Esophagus (tissue), 2 donors: ENCODE data around the gene TPBGL. TPM values are rescaled to one million over a fixed set of nuclear protein-coding genes. Genes with fewer than 3 reads are reported as not detected.

Experiments
- H3K27ac ChIP-seq, 2 donors: one replicate each; pipeline ENCODE4 v1.5.1; 2013; ENCODE audit warnings: low read depth in 2 of 2, mild to moderate bottlenecking in 2 of 2, inconsistent platforms in 1 of 2, low read length in 1 of 2, moderate library complexity in 1 of 2
- H3K27me3 ChIP-seq, 2 donors: one replicate each; pipeline ENCODE4 v1.6.1; 2013; ENCODE audit warnings: low read length in 2 of 2, control low read depth in 1 of 2, mild to moderate bottlenecking in 1 of 2; ENCODE audit not compliant: insufficient read depth in 2 of 2, control insufficient read depth in 1 of 2
- H3K36me3 ChIP-seq, 2 donors: one replicate each; pipeline ENCODE4 v1.6.1; 2013; ENCODE audit warnings: low read length in 1 of 2; ENCODE audit not compliant: control insufficient read depth in 2 of 2, insufficient read depth in 2 of 2
- H3K4me1 ChIP-seq, 2 donors: one replicate each; pipeline ENCODE4 v1.6.1; 2013; ENCODE audit warnings: low read length in 1 of 2; ENCODE audit not compliant: control insufficient read depth in 2 of 2, insufficient read depth in 2 of 2
- H3K4me3 ChIP-seq, 2 donors: one replicate each; pipeline ENCODE4 v1.5.1; 2013; ENCODE audit warnings: low read length in 2 of 2, mild to moderate bottlenecking in 2 of 2, low read depth in 1 of 2, moderate library complexity in 1 of 2
- H3K9me3 ChIP-seq, 2 donors: one replicate each; pipeline ENCODE4 v1.6.1; 2013; ENCODE audit warnings: mild to moderate bottlenecking in 2 of 2, low read depth in 1 of 2, low read length in 1 of 2, moderate library complexity in 1 of 2; ENCODE audit not compliant: control insufficient read depth in 2 of 2, insufficient read depth in 1 of 2
- WGBS, 2 donors: extraction: QIAGEN DNeasy Blood & Tissue Kit; methylation state at CpG; one replicate each; pipeline ENCODE4 v1.1.7; 2013; 5-methylcytosine and 5-hydroxymethylcytosine counted together
- polyA plus RNA-seq, 2 donors: library from polyadenylated mRNA; stranded (reverse); fragments of 200-250 nt; gene quantifications; one replicate each; pipeline ENCODE4 v1.2.3, GENCODE V29; 2013
- donor health status: healthy with polysubstance abuse.
- donor health status: Bipolar disorder and iron deficiency.

The TPBGL gene
- polyA plus RNA-seq, 2 donors, result 0.02 TPM; not detected in 1

- Histone ChIP-seq H3K4me3 (no peak overlapping the region), H3K9me3 (no peaks in the 10 kb centered on the region), H3K27ac (no peak overlapping the region), H3K4me1 (peaks cover 0 to 7% of the 10 kb centered on the region in 2 donors), H3K36me3 (peaks cover 0 to 1% of the 10 kb centered on the region in 2 donors), H3K27me3 (no peaks in the 10 kb centered on the region)
- 67 to 81% methylated on average over 7 of the region's 7 CpGs for WGBS, 2 donors
Observed at GRCh38 chr11:75198278-75198973, 42.1 kb upstream of the TPBGL start.

GRCh38 chr11:75199412-75199955, 41.1 kb upstream of the TPBGL start:
- WGBS, 2 donors, result 80 to 82% methylated on average over 5 of the region's 5 CpGs
- no peaks in the 10 kb centered on the region for H3K27me3 ChIP-seq
- H3K4me3 ChIP-seq, result no peak overlapping the region
- no peaks in the 10 kb centered on the region for H3K9me3 ChIP-seq
- no peak overlapping the region for H3K27ac ChIP-seq
- peaks cover 0 to 1% of the 10 kb centered on the region in 2 donors for H3K36me3 ChIP-seq
- peaks cover 0 to 7% of the 10 kb centered on the region in 2 donors for H3K4me1 ChIP-seq

- H3K4me3 ChIP-seq, result no peak overlapping the region
- no peaks in the 10 kb centered on the region for H3K27me3 ChIP-seq
- peaks cover 0 to 1% of the 10 kb centered on the region in 2 donors for H3K36me3 ChIP-seq
- peaks cover 0 to 6% of the 10 kb centered on the region in 2 donors for H3K4me1 ChIP-seq
- no peaks in the 10 kb centered on the region for H3K9me3 ChIP-seq
- no peak overlapping the region for H3K27ac ChIP-seq
- WGBS, 2 donors, result 48 to 49% methylated on average over 10 of the region's 10 CpGs
Observed at GRCh38 chr11:75200051-75200450, 40.5 kb upstream of the TPBGL start.

- Histone ChIP-seq H3K4me1 (peaks cover 0 to 3% of the 10 kb centered on the region in 2 donors), H3K4me3 (no peak overlapping the region), H3K9me3 (no peaks in the 10 kb centered on the region), H3K27ac (no peak overlapping the region), H3K27me3 (no peaks in the 10 kb centered on the region), H3K36me3 (peaks cover 0 to 1% of the 10 kb centered on the region in 2 donors)
- WGBS, 2 donors, result 90 to 97% methylated on average over 2 of the region's 2 CpGs
Observed at GRCh38 chr11:75200531-75200930, 40.0 kb upstream of the TPBGL start.

GRCh38 chr11:75201771-75202170, 38.8 kb upstream of the TPBGL start:
- H3K27ac ChIP-seq, result no peak overlapping the region
- no peaks in the 10 kb centered on the region for H3K9me3 ChIP-seq
- H3K36me3 ChIP-seq, result peaks cover 0 to 1% of the 10 kb centered on the region in 2 donors
- H3K4me1 ChIP-seq, result peaks cover 0 to 3% of the 10 kb centered on the region in 2 donors
- H3K4me3 ChIP-seq, result no peak overlapping the region
- H3K27me3 ChIP-seq, result no peaks in the 10 kb centered on the region
- 84 to 86% methylated on average over 3 of the region's 3 CpGs for WGBS, 2 donors

- no peak overlapping the region for H3K27ac ChIP-seq
- H3K27me3 ChIP-seq, result no peaks in the 10 kb centered on the region
- H3K4me3 ChIP-seq, result no peak overlapping the region
- 89% methylated on average over 6 of the region's 6 CpGs for WGBS, 2 donors
- H3K9me3 ChIP-seq, result no peaks in the 10 kb centered on the region
- peaks cover 0 to 1% of the 10 kb centered on the region in 2 donors for H3K36me3 ChIP-seq
- peaks cover 0 to 3% of the 10 kb centered on the region in 2 donors for H3K4me1 ChIP-seq
Observed at GRCh38 chr11:75202195-75202594, 38.4 kb upstream of the TPBGL start.

GRCh38 chr11:75203138-75203537, 37.4 kb upstream of the TPBGL start:
- no peak overlapping the region for H3K4me3 ChIP-seq
- H3K27ac ChIP-seq, result no peak overlapping the region
- 81 to 85% methylated on average over 13 of the region's 13 CpGs for WGBS, 2 donors
- H3K4me1 ChIP-seq, result peaks cover 0 to 3% of the 10 kb centered on the region in 2 donors
- H3K27me3 ChIP-seq, result no peaks in the 10 kb centered on the region
- H3K36me3 ChIP-seq, result peaks cover 0 to 1% of the 10 kb centered on the region in 2 donors
- no peaks in the 10 kb centered on the region for H3K9me3 ChIP-seq

DNA sequence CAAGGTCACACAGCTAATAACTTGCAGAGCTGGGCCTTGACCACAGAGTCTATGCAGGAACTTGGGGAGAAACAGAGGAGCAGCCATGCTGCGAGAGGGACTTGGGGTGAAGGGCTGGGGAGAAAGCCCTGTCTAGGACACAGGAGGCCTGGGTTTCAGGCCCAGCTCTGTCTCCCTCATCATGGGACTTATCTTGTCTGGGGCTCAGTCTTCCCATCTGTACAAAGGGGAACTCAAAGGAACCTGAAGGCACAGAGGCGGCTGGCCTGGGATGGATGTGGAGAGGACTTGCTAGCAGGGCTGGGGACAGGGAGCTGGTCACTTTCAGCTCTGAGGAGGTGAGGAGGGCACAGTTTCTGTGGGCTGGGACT, 36.9 kb upstream of the TPBGL start:
- Histone ChIP-seq H3K4me1 (peaks cover 0 to under 1% of the 10 kb centered on the region in 2 donors), H3K9me3 (no peaks in the 10 kb centered on the region), H3K4me3 (no peak overlapping the region), H3K27ac (no peak overlapping the region), H3K36me3 (no peaks in the 10 kb centered on the region), H3K27me3 (no peaks in the 10 kb centered on the region)
- WGBS, 2 donors, result 97 to 100% methylated on average over 2 of the region's 2 CpGs

- H3K4me3 ChIP-seq, result no peak overlapping the region
- no peaks in the 10 kb centered on the region for H3K36me3 ChIP-seq
- no peaks in the 10 kb centered on the region for H3K27me3 ChIP-seq
- no peak overlapping the region for H3K27ac ChIP-seq
- no peaks in the 10 kb centered on the region for H3K4me1 ChIP-seq
- WGBS, 2 donors, result 86 to 87% methylated on average over 10 of the region's 10 CpGs
- no peaks in the 10 kb centered on the region for H3K9me3 ChIP-seq
Observed at GRCh38 chr11:75204012-75204674, 36.4 kb upstream of the TPBGL start.
